Heart right ventricle (tissue), 16 donors: ENCODE measurements around the gene CNEP1R1. TPM values are rescaled to one million over a fixed set of nuclear protein-coding genes. Genes with fewer than 3 reads are reported as not detected.

Source experiments
- ATAC-seq, 8 donors: fragments of 200-7000 bp; cut with Tn5 transposase; one replicate each; pipeline ENCODE4 v1.9.1; 2020; ENCODE audit warnings: mild to moderate bottlenecking in 8 of 8, moderate library complexity in 8 of 8, moderate number of reproducible peaks in 1 of 8
- DNase-seq, 2 donors: peaks; one replicate each; pipeline ENCODE4 v3.0.0-alpha.2; 2020
- H3K27ac ChIP-seq, 10 donors: fragments of 200-600 bp; sonication (generic) in 2 of 10; one replicate each; pipeline versions ENCODE4 v1.5.0 to v1.8.0; 2020 to 2022; ENCODE audit warnings: mild to moderate bottlenecking in 3 of 10
- H3K27me3 ChIP-seq, 7 donors: fragments of 200-600 bp; one replicate each; pipeline ENCODE4 v1.8.0; 2021 to 2022; ENCODE audit warnings: mild to moderate bottlenecking in 2 of 7
- H3K36me3 ChIP-seq, 9 donors: fragments of 200-600 bp; sonication (generic) in 1 of 9; one replicate each; pipeline versions ENCODE4 v1.5.0 to v1.8.0; 2020 to 2022; ENCODE audit warnings: mild to moderate bottlenecking in 2 of 9
- H3K4me1 ChIP-seq, 9 donors: fragments of 200-600 bp; sonication (generic) in 1 of 9; one replicate each; pipeline versions ENCODE4 v1.5.0 to v1.8.0; 2020 to 2022; ENCODE audit warnings: mild to moderate bottlenecking in 4 of 9
- H3K4me3 ChIP-seq, 10 donors: fragments of 200-600 bp; sonication (generic) in 2 of 10; one replicate each; pipeline versions ENCODE4 v1.5.0 to v1.8.0; 2020 to 2022; ENCODE audit warnings: mild to moderate bottlenecking in 7 of 10, moderate library complexity in 2 of 10
- H3K9me3 ChIP-seq, 11 donors: fragments of 200-600 bp in 10 of 11; sonication (generic) in 2 of 11; one replicate each; pipeline versions ENCODE4 v1.5.0 to v1.8.0; 2013 to 2022; ENCODE audit warnings: mild to moderate bottlenecking in 2 of 11, control low read depth in 1 of 11, moderate library complexity in 1 of 11
- CTCF ChIP-seq, 9 donors: fragments of 200-600 bp; sonication (generic) in 2 of 9; IDR thresholded peaks; one replicate each; pipeline versions ENCODE4 v1.5.0 to v1.8.0; 2021 to 2022; ENCODE audit warnings: antibody characterized with exemption in 9 of 9, mild to moderate bottlenecking in 5 of 9, moderate library complexity in 1 of 9
- WGBS, 2 donors: extraction: QIAGEN DNeasy Blood & Tissue Kit; methylation state at CpG; one replicate each; pipeline ENCODE4 v1.1.7; 2013; ENCODE audit warnings: inconsistent platforms in 1 of 2; 5-methylcytosine and 5-hydroxymethylcytosine counted together
- intact Hi-C, 10 donors: fragments of 100-400 bp; cut with DNase I; formaldehyde crosslinking; loops; one replicate each; pipeline versions ENCODE4 v1.11.1 to v1.14.2; 2022
- polyA plus RNA-seq, 2 donors: library from polyadenylated mRNA; stranded (reverse); fragments of 200-250 nt; gene quantifications; one replicate each; pipeline ENCODE4 v1.2.3, GENCODE V29; 2013
- total RNA-seq, 10 donors: library from RNA; stranded (reverse); fragmentation: NEBNext Ultra II Directional in 3 of 10; extraction: Animal tissue kit (Norgen Biotek cat#: 25700) in 3 of 10; gene quantifications; one replicate each; pipeline versions ENCODE4 v1.2.1 to v1.2.4, GENCODE V29; 2021 to 2023
- donor health status: Arrhythmogenic right ventricular cardiomyopathy.
- donor health status: ischemic (EF 13 %, LVEDD 7.1; RV severe dilation, severe dysfunction).
- donor health status: healthy with polysubstance abuse.
- donor health status: DM: no; HTN: yes; CAD: no.
- donor health status: DM: no; HTN: no; CAD: no.
- donor health status: ischemic (EF 25% LVEDD 6.9; RV normal size, moderate dysfunction).
- donor health status: ischemic (EF 25% LVEDD 5.7; RV mildly dilated, moderate dysfunction).
- donor health status: healthy.
- donor health status: DM: yes; HTN: yes; CAD: no.
- donor health status: Ischemic cardiomyopathy.
- donor health status: ischemic (EF 35%, LVEDD 5.7; RV mildly dilated, moderate dysfunction).
- donor health status: nonischemic (EF 11% LVEDD 7.7; RV severe dilation, severe dysfunction).
- donor health status: DM: yes; HTN: yes; CAD: no.
- donor health status: PGD.
- donor health status: ischemic (EF 29% LVEDD 5.4; RV normal size, mild dysfunction).
- donor health status: nonischemic (EF 23%, LVEDD 6.1; RV moderate dilation, normal function).

The CNEP1R1 gene
- total and polyA plus RNA-seq, 12 donors = 9.7 to 22.4 (median 17.6) TPM

- no peak overlapping the region for H3K27ac ChIP-seq
- 94% methylated on average over 4 of the region's 4 CpGs for WGBS, 2 donors
- peaks cover 0 to 33% (median 12%) of the 10 kb centered on the region in 11 donors for H3K9me3 ChIP-seq
- no peaks in the 10 kb centered on the region for H3K27me3 ChIP-seq
- intact Hi-C loops = no loop called here
- peak in 1 of 9 donors; percentile 8 for TF ChIP-seq CTCF (IDR thresholded peaks at IDR 0.05)
- H3K4me3 ChIP-seq = no peak overlapping the region
- no peaks in the 10 kb centered on the region for H3K4me1 ChIP-seq
- ATAC-seq (no peak), DNase-seq (no peak)
- no peaks in the 10 kb centered on the region for H3K36me3 ChIP-seq
Observed at GRCh38 chr16:50056226-50056625, 31.2 kb downstream of the CNEP1R1 start.

GRCh38 chr16:50058091-50058771, 33.2 kb downstream of the CNEP1R1 start:
- no peaks in the 10 kb centered on the region for H3K27me3 ChIP-seq
- DNase-seq = no peak
- H3K4me1 ChIP-seq = no peaks in the 10 kb centered on the region
- no peak for TF ChIP-seq CTCF (IDR thresholded peaks at IDR 0.05)
- no peaks in the 10 kb centered on the region for H3K36me3 ChIP-seq
- H3K27ac ChIP-seq = no peak overlapping the region
- H3K4me3 ChIP-seq = no peak overlapping the region
- no peak for ATAC-seq
- WGBS, 2 donors = 91 to 94% methylated on average over 28 of the region's 28 CpGs
- intact Hi-C loops = no loop called here
- peaks cover 0 to 21% (median 12%) of the 10 kb centered on the region in 11 donors for H3K9me3 ChIP-seq

- WGBS, 2 donors = 86 to 87% methylated on average over 10 of the region's 10 CpGs
- H3K9me3 ChIP-seq = peaks cover 0 to 21% (median 12%) of the 10 kb centered on the region in 11 donors
- H3K36me3 ChIP-seq = no peaks in the 10 kb centered on the region
- ATAC-seq (no peak), DNase-seq (no peak)
- no peak overlapping the region for H3K27ac ChIP-seq
- intact Hi-C loops = no loop called here
- no peak overlapping the region for H3K4me3 ChIP-seq
- no peak for TF ChIP-seq CTCF (IDR thresholded peaks at IDR 0.05)
- no peaks in the 10 kb centered on the region for H3K27me3 ChIP-seq
- H3K4me1 ChIP-seq = no peaks in the 10 kb centered on the region
Observed at GRCh38 chr16:50059111-50059510, 34.1 kb downstream of the CNEP1R1 start.

GRCh38 chr16:50059669-50060068, 34.6 kb downstream of the CNEP1R1 start:
- no peak for DNase-seq
- Histone ChIP-seq H3K9me3 (peaks cover 0 to 21% (median 12%) of the 10 kb centered on the region in 11 donors), H3K4me1 (no peaks in the 10 kb centered on the region), H3K27ac (no peak overlapping the region), H3K36me3 (no peaks in the 10 kb centered on the region), H3K27me3 (no peaks in the 10 kb centered on the region), H3K4me3 (no peak overlapping the region)
- 73 to 79% methylated on average over 3 of the region's 3 CpGs for WGBS, 2 donors
- ATAC-seq = no peak
- intact Hi-C loops = loop anchor here in 1 of 10 donors (10.0 kb wide), 1 partner anchor 155 kb away; no protein-coding TSS in a partner anchor
- TF ChIP-seq CTCF (IDR thresholded peaks at IDR 0.05) = no peak
